Measurements from ENCODE around the gene SULT1C2. TPM values are rescaled to one million over a fixed set of nuclear protein-coding genes. Genes with fewer than 3 reads are reported as not detected.

Gene SULT1C2
- 0.29 to 0.85 TPM (median 0.62 TPM) in 5 replicates for total RNA-seq (2022; extraction: Qiagen RNA extraction; ENCODE audit: low read depth)

GRCh38 chr2:108288534-108289106, at the start of gene SULT1C2:
Gene SULT1C2 (plus strand): TSS chr2:108288895. CDS start chr2:108293668, 4,773 bp downstream.

GRCh38 chr2:108239786-108240185, 48.9 kb upstream of the SULT1C2 start, which contains the start of gene SULT1C3:
Gene SULT1C3 (plus strand): TSS chr2:108239968. CDS start chr2:108247195, 7,227 bp downstream.

Other genes starting within 250 kb of the SULT1C2 start
- not detected in 5 replicates for gene SULT1C3, start 48.9 kb upstream of the SULT1C2 start, total RNA-seq (2022; extraction: Qiagen RNA extraction; ENCODE audit: low read depth)
- gene SULT1C4, start 89.1 kb downstream of the SULT1C2 start, total RNA-seq (2022; extraction: Qiagen RNA extraction; ENCODE audit: low read depth) = not detected in 5 replicates
- 8.2 to 17.6 TPM (median 17.2 TPM) in 5 replicates for gene GCC2, start 160.3 kb downstream of the SULT1C2 start, total RNA-seq (2022; extraction: Qiagen RNA extraction; ENCODE audit: low read depth)
- gene LIMS1, start 245.6 kb downstream of the SULT1C2 start, total RNA-seq (2022; extraction: Qiagen RNA extraction; ENCODE audit: low read depth) = 46.5 to 70.3 TPM (median 68.3 TPM) in 5 replicates

Measured in A549 treated with GW870086 at 1 μM for 4 hours (cell line).